H1 (cell line): ENCODE results near the gene MT1H. TPM values are rescaled to one million over a fixed set of nuclear protein-coding genes. Genes with fewer than 3 reads are reported as not detected.

Experiments
- CTCF ChIA-PET: fragments of 300-600 bp; sonication (Branson Sonifier 250); formaldehyde crosslinking; loops from one replicate; lab custom pipeline; 2021; ENCODE audit not compliant: partially characterized antibody; lab: Charles Lee
- POLR2A ChIA-PET: fragments of 300-600 bp; sonication (Branson Sonifier 250); formaldehyde crosslinking; loops from one replicate; lab custom pipeline; 2021; ENCODE audit warnings: inconsistent platforms; ENCODE audit not compliant: partially characterized antibody; lab: Charles Lee
- DNase-seq, 2 experiments: peaks; one replicate each; pipeline versions ENCODE4 v3.0.0 to v3.0.0-alpha.2; 2010 to 2022; ENCODE audit warnings: low spot score in 2 of 2, low read depth in 1 of 2, mixed read lengths in 1 of 2
- FAIRE-seq: peaks from 2 replicates; lab custom pipeline; 2011; peaks lifted over from hg19 to GRCh38; lab: Jason Lieb, UNC
- H2AFZ ChIP-seq: 2 replicates; pipeline ENCODE4 v1.8.1; 2012; ENCODE audit warnings: low read length, inconsistent platforms
- H2AK5ac ChIP-seq: 2 replicates; pipeline ENCODE4 v1.6.1; 2013; ENCODE audit warnings: low read depth, low read length
- H2BK120ac ChIP-seq: replicated peaks from 2 replicates; pipeline ENCODE3; 2013; ENCODE audit warnings: low read depth, low read length, inconsistent platforms
- H2BK12ac ChIP-seq: 2 replicates; pipeline ENCODE4 v1.6.1; 2013; ENCODE audit warnings: low read depth, low read length
- H2BK15ac ChIP-seq: 2 replicates; pipeline ENCODE4 v1.6.1; 2013; ENCODE audit warnings: low read length
- H2BK20ac ChIP-seq: 2 replicates; pipeline ENCODE4 v1.6.1; 2013; ENCODE audit warnings: low read length
- H2BK5ac ChIP-seq: 2 replicates; pipeline ENCODE4 v1.6.1; 2013; ENCODE audit warnings: low read depth, low read length
- H3K14ac ChIP-seq: 2 replicates; pipeline ENCODE4 v1.6.1; 2013; ENCODE audit warnings: inconsistent platforms; ENCODE audit not compliant: insufficient read length
- H3K18ac ChIP-seq: 2 replicates; pipeline ENCODE4 v1.6.1; 2013; ENCODE audit warnings: low read length; ENCODE audit errors: extremely low read depth
- H3K23ac ChIP-seq: 2 replicates; pipeline ENCODE4 v1.6.1; 2013; ENCODE audit warnings: inconsistent platforms; ENCODE audit not compliant: insufficient read length
- H3K23me2 ChIP-seq: 2 replicates; pipeline ENCODE4 v1.6.1; 2013; ENCODE audit warnings: low read depth, low read length
- H3K27ac ChIP-seq: 2 replicates; pipeline ENCODE4 v1.6.1; 2011; ENCODE audit warnings: low read depth, low read length, inconsistent platforms
- H3K27me3 ChIP-seq, 4 experiments: replicated peaks in 1 of 4; 1 replicate in 1 of 4; 2 replicates in 3 of 4; pipeline versions ENCODE4 v1.6.1 to v1.8.1; 2011 to 2013; ENCODE audit warnings: low read length in 3 of 4, mild to moderate bottlenecking in 3 of 4, inconsistent platforms in 2 of 4, mixed read lengths in 2 of 4, moderate library complexity in 1 of 4; ENCODE audit not compliant: control insufficient read depth in 3 of 4, insufficient read depth in 3 of 4; ENCODE audit errors: extremely low read depth in 1 of 4
- H3K36me3 ChIP-seq, 4 experiments: 2 replicates each; pipeline versions ENCODE4 v1.6.1 to v1.8.1; 2011 to 2013; ENCODE audit warnings: mild to moderate bottlenecking in 4 of 4, low read length in 3 of 4, moderate library complexity in 2 of 4, control low read depth in 1 of 4, inconsistent platforms in 1 of 4; ENCODE audit not compliant: insufficient read depth in 4 of 4, control insufficient read depth in 2 of 4
- H3K4ac ChIP-seq: replicated peaks from 2 replicates; pipeline ENCODE3; 2013; ENCODE audit warnings: low read length, low read depth, mixed read lengths, inconsistent platforms; ENCODE audit not compliant: insufficient read length
- H3K4me1 ChIP-seq, 4 experiments: replicated peaks in 1 of 4; 1 replicate in 1 of 4; 2 replicates in 3 of 4; pipeline versions ENCODE4 v1.6.1 to v1.8.1; 2011 to 2013; ENCODE audit warnings: low read length in 3 of 4, inconsistent platforms in 2 of 4, mixed read lengths in 1 of 4; ENCODE audit not compliant: insufficient read depth in 4 of 4, control insufficient read depth in 3 of 4
- H3K4me2 ChIP-seq, 2 experiments: 2 replicates each; pipeline versions ENCODE4 v1.6.1 to v1.8.1; 2011 to 2013; ENCODE audit warnings: low read depth in 2 of 2, low read length in 2 of 2, control low read depth in 1 of 2, inconsistent platforms in 1 of 2, mild to moderate bottlenecking in 1 of 2; ENCODE audit not compliant: insufficient read depth in 1 of 2
- H3K4me3 ChIP-seq, 4 experiments: fragments of 200-600, 300-600 bp in 1 of 4; sonication (generic), shearing (Covaris generic), sonication (Bioruptor Twin) in 1 of 4; 2 replicates each; pipeline versions ENCODE4 v1.5.1 to v1.8.1; 2011 to 2016; ENCODE audit warnings: low read length in 4 of 4, low read depth in 3 of 4, control low read depth in 2 of 4, inconsistent platforms in 2 of 4, mild to moderate bottlenecking in 2 of 4, mixed read lengths in 1 of 4, moderate library complexity in 1 of 4; ENCODE audit not compliant: insufficient read depth in 2 of 4; ENCODE audit errors: extremely low read depth in 1 of 4
- H3K56ac ChIP-seq: replicated peaks from 2 replicates; pipeline ENCODE3; 2013; ENCODE audit warnings: low read depth, mild to moderate bottlenecking, mixed read lengths, low read length, inconsistent platforms; ENCODE audit not compliant: insufficient read length
- H3K79me1 ChIP-seq: 2 replicates; pipeline ENCODE4 v1.6.1; 2013; ENCODE audit warnings: low read depth, low read length, control low read depth
- H3K79me2 ChIP-seq, 2 experiments: 2 replicates each; pipeline versions ENCODE4 v1.6.1 to v1.8.1; 2012 to 2013; ENCODE audit warnings: low read length in 2 of 2, mild to moderate bottlenecking in 2 of 2, inconsistent platforms in 1 of 2; ENCODE audit not compliant: insufficient read depth in 2 of 2, control insufficient read depth in 1 of 2
- H3K9ac ChIP-seq, 4 experiments: replicated peaks in 1 of 4; 1 replicate in 1 of 4; 2 replicates in 3 of 4; pipeline versions ENCODE4 v1.6.1 to v1.8.1; 2011 to 2013; ENCODE audit warnings: low read depth in 3 of 4, low read length in 3 of 4, control low read depth in 2 of 4, mild to moderate bottlenecking in 2 of 4, moderate library complexity in 2 of 4, inconsistent platforms in 1 of 4; ENCODE audit errors: extremely low read depth in 1 of 4
- H3K9me3 ChIP-seq, 2 experiments: 2 replicates each; pipeline versions ENCODE4 v1.6.1 to v1.8.1; 2012 to 2013; ENCODE audit warnings: mild to moderate bottlenecking in 2 of 2, moderate library complexity in 2 of 2, control low read depth in 1 of 2, inconsistent platforms in 1 of 2, low read depth in 1 of 2, low read length in 1 of 2, mixed read lengths in 1 of 2; ENCODE audit not compliant: insufficient read depth in 2 of 2
- H4K20me1 ChIP-seq, 2 experiments: replicated peaks in 1 of 2; 2 replicates each; pipeline versions ENCODE3 to v1.8.1; 2011 to 2013; ENCODE audit warnings: inconsistent platforms in 2 of 2, low read length in 2 of 2, mild to moderate bottlenecking in 1 of 2; ENCODE audit not compliant: insufficient read depth in 2 of 2, control insufficient read depth in 1 of 2
- H4K5ac ChIP-seq: 2 replicates; pipeline ENCODE4 v1.6.1; 2013; ENCODE audit warnings: low read length, low read depth, mixed read lengths, inconsistent platforms; ENCODE audit not compliant: insufficient read length
- H4K8ac ChIP-seq: 2 replicates; pipeline ENCODE4 v1.8.0; 2013; ENCODE audit warnings: mild to moderate bottlenecking, moderate library complexity, low read length, inconsistent platforms; ENCODE audit not compliant: insufficient read depth; ENCODE audit errors: extremely low read depth
- H4K91ac ChIP-seq: replicated peaks from 2 replicates; pipeline ENCODE3; 2013; ENCODE audit warnings: low read length, mixed read lengths, inconsistent platforms; ENCODE audit not compliant: insufficient read length
- RAD21 ChIP-seq, 2 experiments: IDR thresholded peaks in 1 of 2; conservative IDR thresholded peaks in 1 of 2; 2 replicates each; pipeline ENCODE4 v1.6.1; 2011; ENCODE audit warnings: low read depth in 2 of 2, low read length in 2 of 2, improper control_type of control experiment in 1 of 2, inconsistent platforms in 1 of 2, mild to moderate bottlenecking in 1 of 2, moderate library complexity in 1 of 2
- SAP30 ChIP-seq: fragments of 300-600 bp; sonication (generic); IDR thresholded peaks from 2 replicates; pipeline ENCODE4 v1.7.1; 2012; ENCODE audit warnings: low read length, moderate library complexity, mild to moderate bottlenecking, inconsistent platforms; ENCODE audit not compliant: insufficient read depth, insufficient replicate concordance
- SP1 ChIP-seq: IDR thresholded peaks from 2 replicates; pipeline ENCODE4 v1.6.1; 2011; ENCODE audit warnings: low read depth, low read length
- TAF1 ChIP-seq: IDR thresholded peaks from 2 replicates; pipeline ENCODE4 v1.6.1; 2011; ENCODE audit warnings: mild to moderate bottlenecking, low read depth, low read length
- WGBS, 2 experiments: shearing (Covaris generic) in 1 of 2; methylation state at CpG; one replicate each; pipeline versions ENCODE4 v1.1.6 to v1.1.7; 2013 to 2015; ENCODE audit warnings: low lambda C conversion rate in 2 of 2, mixed read lengths in 2 of 2, inconsistent platforms in 1 of 2, low coverage in 1 of 2, missing lambda C conversion rate in 1 of 2; ENCODE audit not compliant: insufficient replicate concordance in 2 of 2, insufficient coverage in 1 of 2, insufficient read length in 1 of 2; ENCODE audit errors: extremely low coverage in 1 of 2, missing lambda C conversion rate in 1 of 2; 5-methylcytosine and 5-hydroxymethylcytosine counted together
- polyA plus RNA-seq, 7 experiments: library from polyadenylated mRNA; depleted of rRNA in 3 of 7; stranded (reverse) in 5 of 7; unstranded in 2 of 7; fragments of >200 nt in 5 of 7; fragments of 200-250 nt in 2 of 7; gene quantifications; 1 replicate in 5 of 7; 2 replicates in 1 of 7; 4 replicates in 1 of 7; pipeline versions ENCODE4 v1.2.1 to v1.2.3, GENCODE V29; 2011 to 2013; ENCODE audit warnings: missing spikeins in 2 of 7, mixed read lengths in 2 of 7
- total RNA-seq: library from RNA; stranded (reverse); fragmentation: NEBNext Ultra II Directional; extraction: Animal tissue kit (Norgen Biotek cat#: 25700); gene quantifications from 2 replicates; pipeline ENCODE4 v1.2.1, GENCODE V29; 2021

MT1H gene
- total and polyA plus RNA-seq, 2 of the 8 experiments (the other 6 are each of a cell fraction or from before 2014, with no cell fraction given): 11.9 to 95.7 TPM

DNA sequence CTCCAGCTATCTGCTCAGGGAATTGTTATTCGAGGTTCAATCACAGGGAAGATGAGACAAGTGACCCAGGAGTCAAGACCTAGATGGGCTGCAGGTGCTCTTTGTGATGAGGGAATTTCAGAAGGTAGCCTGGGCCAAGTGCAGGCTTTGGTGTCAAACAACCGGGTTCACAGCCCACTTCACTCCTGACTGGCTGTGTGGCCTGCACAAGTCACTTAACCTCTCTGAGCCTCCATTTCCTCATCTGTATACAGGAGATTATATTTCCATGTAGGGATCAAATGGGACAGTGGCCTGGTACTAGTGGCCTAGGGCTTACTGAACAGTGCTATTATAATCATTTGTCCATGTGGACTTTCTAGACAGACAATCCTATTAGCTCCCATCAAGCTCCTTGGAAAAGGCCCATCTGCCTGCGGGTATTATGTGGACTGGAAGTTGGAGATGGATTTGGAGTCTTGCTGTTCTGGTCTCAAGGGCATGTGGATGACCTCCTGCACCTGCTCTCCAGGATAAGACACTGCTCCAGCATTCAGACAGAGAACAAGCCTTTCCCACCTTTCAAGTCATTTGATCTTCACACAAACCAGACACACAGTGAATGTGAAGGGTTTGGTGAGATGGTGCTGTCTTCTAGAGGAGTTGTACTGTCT, 9.6 kb downstream of the MT1H start:
- Histone ChIP-seq H3K23ac (no peak overlapping the region), H3K4me1 (peaks cover 0 to 32% (median 12%) of the 10 kb centered on the region in 4 experiments; a peak in 6 of 7 replicates), H2AK5ac (no peak overlapping the region), H3K9me3 (no peaks in the 10 kb centered on the region), H3K9ac (no peak overlapping the region), H3K18ac (no peak overlapping the region), H3K14ac (no peak overlapping the region), H4K5ac (no peak overlapping the region), H2BK15ac (no peak overlapping the region), H3K27ac (no peak overlapping the region), H4K91ac (no peak overlapping the region), H3K36me3 (peaks cover 0 to 3% (median 0%) of the 10 kb centered on the region in 4 experiments; a peak in 1 of 8 replicates), H3K79me2 (no peaks in the 10 kb centered on the region), H2AFZ (no peak overlapping the region), H3K23me2 (peaks cover 10% of the 10 kb centered on the region), H2BK12ac (no peak overlapping the region), H3K27me3 (peaks cover 0 to 61% (median 34%) of the 10 kb centered on the region in 4 experiments; a peak in 5 of 7 replicates), H3K79me1 (no peaks in the 10 kb centered on the region; the same call in 1 of the 2 replicates), H4K8ac (no peak overlapping the region), H3K4me2 (no peak overlapping the region), H2BK20ac (no peak overlapping the region), H3K4ac (no peak overlapping the region), H4K20me1 (peaks cover 0 to 1% of the 10 kb centered on the region in 2 experiments), H2BK5ac (no peak overlapping the region), H3K4me3 (no peak overlapping the region), H3K56ac (no peak overlapping the region), H2BK120ac (no peak overlapping the region)
- ChIA-PET POLR2A (interaction anchor here (1.0 to 12.9 kb wide), 3 partner anchors 11 to 54 kb away, joined by 4 to 205 read pairs (median 6); partner anchors contain the start of genes MT1E, MT1G and MT1H), CTCF (interaction anchor here (0.6 to 6.0 kb wide), 6 partner anchors 9 to 989 kb away, joined by 3 to 57 read pairs (median 6); partner anchors contain the start of gene MT1H)
- 83% methylated on average over 3 of the region's 3 CpGs; no CpG with 5 or more reads in 1 of the 2 experiments for WGBS, 2 experiments
- no peak for TF ChIP-seq SAP30
- TF ChIP-seq RAD21 (IDR thresholded peaks at IDR 0.05 in 1 of 2, conservative IDR thresholded peaks at IDR 0.05 in 1 of 2; ENCODE audit: low read depth in 2 of 2, low read length in 2 of 2): no peak
- no peak for TF ChIP-seq SP1
- TF ChIP-seq TAF1: no peak
- FAIRE-seq: no peak
- DNase-seq: no peak
